ENCODE results near the gene SBNO2. TPM values are rescaled to one million over a fixed set of nuclear protein-coding genes. Genes with fewer than 3 reads are reported as not detected.

SBNO2 gene
- total RNA-seq, 1 experiment from 2014 or later: 46.3 TPM

DNA sequence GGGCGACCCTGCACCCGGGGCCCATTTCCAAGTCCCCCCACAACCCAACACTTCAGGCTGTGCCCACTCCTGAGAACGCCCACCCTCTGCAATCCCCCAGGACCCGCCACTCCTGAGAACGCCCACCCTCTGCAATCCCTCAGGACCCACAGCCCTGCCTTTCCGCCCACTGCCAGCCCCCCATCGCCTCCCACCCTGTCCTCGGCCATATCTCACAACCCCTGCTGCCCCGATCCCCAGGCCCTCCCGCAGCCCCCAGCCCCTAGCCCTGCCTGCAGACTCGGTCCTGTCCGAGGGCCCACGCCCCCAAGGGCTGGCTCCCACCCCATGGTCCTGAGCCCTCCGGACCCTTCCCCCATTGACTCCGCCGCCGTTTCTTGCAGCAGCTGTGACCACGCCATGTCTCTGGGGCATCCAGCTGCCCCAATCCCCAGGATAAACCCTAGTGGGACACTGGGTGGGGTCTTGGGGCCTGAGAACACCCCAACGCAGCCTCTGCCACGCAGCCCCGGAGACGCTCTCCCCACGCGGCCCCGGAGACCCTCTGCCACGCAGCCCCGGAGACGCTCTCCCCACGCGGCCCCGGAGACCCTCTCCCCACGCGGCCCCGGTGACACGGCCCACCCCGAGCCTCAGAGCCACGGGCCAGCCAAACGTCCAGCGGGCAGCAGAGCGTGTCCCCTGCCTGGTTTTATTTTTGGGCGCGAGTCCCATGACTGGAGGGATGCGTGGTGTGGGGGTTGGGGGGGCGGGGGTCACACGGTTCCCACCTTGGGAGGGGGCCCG, 17.0 kb downstream of the SBNO2 start:
- Histone ChIP-seq H3T11ph (ENCODE audit: low read length) (no peak overlapping the region), H3K79me2 (ENCODE audit: insufficient read depth, low read length) (no peaks in the 10 kb centered on the region; the same call in 1 of the 2 replicates)

More for the DNA sequence above, 17.0 kb downstream of the SBNO2 start:
- Histone ChIP-seq H2BK120ac (ENCODE audit: low read depth, low read length, poor library complexity, severe bottlenecking) (no peak overlapping the region), H2BK5ac (ENCODE audit: insufficient read length, low read length) (no peak overlapping the region), H3K4me2 (ENCODE audit: insufficient read depth, insufficient read length, low read length) (no peak overlapping the region), H2AK5ac (ENCODE audit: insufficient read length, low read length) (no peak overlapping the region), H3K79me1 (ENCODE audit: insufficient read depth, low read depth, low read length, poor library complexity, severe bottlenecking) (peaks cover 6% of the 10 kb centered on the region), H3K4ac (ENCODE audit: low read depth, low read length) (no peak overlapping the region), H3K4me1 (ENCODE audit: insufficient read depth, low read length) (no peaks in the 10 kb centered on the region), H4K20me1 (ENCODE audit: control insufficient read depth, insufficient read depth, insufficient read length) (no peaks in the 10 kb centered on the region), H3K14ac (ENCODE audit: insufficient read depth, low read length) (no peak overlapping the region), H3K56ac (ENCODE audit: insufficient read length, low read depth, low read length) (no peak overlapping the region), H2AFZ (ENCODE audit: low read length) (no peak overlapping the region), H4K5ac (ENCODE audit: insufficient read length, low read depth, low read length) (no peak overlapping the region), H3K27ac (ENCODE audit: insufficient read length, low read depth, low read length) (no peak overlapping the region), H4K91ac (ENCODE audit: insufficient read length, low read depth, low read length) (no peak overlapping the region), H3K23me2 (ENCODE audit: insufficient read length, low read depth, low read length, poor library complexity, severe bottlenecking) (no peaks in the 10 kb centered on the region), H4K8ac (replicated peaks; ENCODE audit: insufficient read length, low read depth, low read length) (no peak overlapping the region), H3K9ac (ENCODE audit: extremely low read depth, insufficient read length, low read length) (no peak overlapping the region), H2BK20ac (ENCODE audit: low read depth, low read length, poor library complexity, severe bottlenecking) (no peak overlapping the region), H2BK15ac (ENCODE audit: low read depth, low read length) (no peak overlapping the region), H2BK12ac (ENCODE audit: insufficient read length, low read depth, low read length) (no peak overlapping the region), H3K9me3 (ENCODE audit: control insufficient read depth, low read depth, low read length) (no peaks in the 10 kb centered on the region), H3K23ac (ENCODE audit: insufficient read length, low read depth, low read length) (no peak overlapping the region), H3K27me3 (ENCODE audit: insufficient read depth, low read length) (no peaks in the 10 kb centered on the region), H3K18ac (ENCODE audit: insufficient read length, low read depth, low read length) (no peak overlapping the region)
- Mint-ChIP-seq H3K36me3 (ENCODE audit: insufficient read depth in 1 of 3, low read depth in 3 of 3) (peaks cover 2 to 11% (median 4%) of the 10 kb centered on the region in 3 experiments; a peak in 5 of 7 replicates), H3K27me3 (ENCODE audit: low read depth) (no peaks in the 10 kb centered on the region; the same call in 1 of the 2 replicates), H3K9me3 (no peaks in the 10 kb centered on the region), H3K27ac (no peak overlapping the region), H3K4me3 (no peak overlapping the region), H3K4me1 (peaks cover 6 to 8% of the 10 kb centered on the region in 2 experiments)
- no CpG with 5 or more reads among the region's 46 CpGs for WGBS (ENCODE audit: extremely low coverage, insufficient read length, low lambda C conversion rate)
- TF ChIP-seq, protein P1, sequence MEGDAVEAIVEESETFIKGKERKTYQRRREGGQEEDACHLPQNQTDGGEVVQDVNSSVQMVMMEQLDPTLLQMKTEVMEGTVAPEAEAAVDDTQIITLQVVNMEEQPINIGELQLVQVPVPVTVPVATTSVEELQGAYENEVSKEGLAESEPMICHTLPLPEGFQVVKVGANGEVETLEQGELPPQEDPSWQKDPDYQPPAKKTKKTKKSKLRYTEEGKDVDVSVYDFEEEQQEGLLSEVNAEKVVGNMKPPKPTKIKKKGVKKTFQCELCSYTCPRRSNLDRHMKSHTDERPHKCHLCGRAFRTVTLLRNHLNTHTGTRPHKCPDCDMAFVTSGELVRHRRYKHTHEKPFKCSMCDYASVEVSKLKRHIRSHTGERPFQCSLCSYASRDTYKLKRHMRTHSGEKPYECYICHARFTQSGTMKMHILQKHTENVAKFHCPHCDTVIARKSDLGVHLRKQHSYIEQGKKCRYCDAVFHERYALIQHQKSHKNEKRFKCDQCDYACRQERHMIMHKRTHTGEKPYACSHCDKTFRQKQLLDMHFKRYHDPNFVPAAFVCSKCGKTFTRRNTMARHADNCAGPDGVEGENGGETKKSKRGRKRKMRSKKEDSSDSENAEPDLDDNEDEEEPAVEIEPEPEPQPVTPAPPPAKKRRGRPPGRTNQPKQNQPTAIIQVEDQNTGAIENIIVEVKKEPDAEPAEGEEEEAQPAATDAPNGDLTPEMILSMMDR (conservative IDR thresholded peaks at IDR 0.05): no peak
- no peak for DNase-seq
